ENCODE data around the gene CDK19. TPM values are rescaled to one million over a fixed set of nuclear protein-coding genes. Genes with fewer than 3 reads are reported as not detected.

The CDK19 gene
- polyA plus RNA-seq, 1 of the 3 experiments (the other 2 are of a cell fraction), result 6.5 TPM

DNA sequence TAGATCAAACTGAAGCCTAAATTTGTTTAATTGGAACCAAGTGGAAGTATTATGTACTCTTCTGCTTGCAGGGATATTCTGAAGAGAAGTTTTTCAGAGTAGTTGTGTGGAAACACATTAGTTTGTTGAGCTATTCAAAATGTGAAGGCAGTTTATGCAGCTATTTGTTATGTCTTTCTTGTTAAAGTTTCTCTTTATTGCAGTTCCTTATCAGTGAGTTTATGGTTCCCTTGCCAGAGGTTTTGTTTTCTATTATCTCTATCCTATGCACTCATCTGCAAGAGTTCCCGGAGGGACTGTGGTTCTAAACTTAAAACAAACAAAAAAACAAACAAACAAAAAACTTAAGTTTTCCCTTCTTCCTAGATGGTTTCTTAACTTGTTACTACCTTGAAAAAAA lies 195.2 kb downstream of the CDK19 start:
- Histone ChIP-seq H3K4me2 (no peak overlapping the region), H3K36me3 (replicated peaks in 1 of 2; ENCODE audit: control insufficient read depth in 1 of 2, insufficient read depth in 2 of 2, low read length in 1 of 2) (peaks cover 32 to 35% of the 10 kb centered on the region in 2 experiments), H3K27me3 (ENCODE audit: insufficient read depth) (no peaks in the 10 kb centered on the region), H4K20me1 (ENCODE audit: insufficient read depth) (no peaks in the 10 kb centered on the region), H3K27ac (ENCODE audit: low read depth in 2 of 2, low read length in 1 of 2) (no peak overlapping the region), H3K9me2 (no peaks in the 10 kb centered on the region), H3K9ac (no peak overlapping the region), H3K9me3 (no peaks in the 10 kb centered on the region), H3K4me3 (ENCODE audit: low read depth in 2 of 2, low read length in 1 of 2) (no peak overlapping the region), H2AFZ (ENCODE audit: low read depth) (no peak overlapping the region), H3F3A (replicated peaks; ENCODE audit: insufficient read depth) (no peaks in the 10 kb centered on the region), H3K79me2 (ENCODE audit: insufficient read depth) (no peaks in the 10 kb centered on the region), H3K4me1 (ENCODE audit: control insufficient read depth in 1 of 2, insufficient read depth in 2 of 2, low read depth in 1 of 2, low read length in 1 of 2) (peaks cover 0 to 4% of the 10 kb centered on the region in 2 experiments; a peak in 2 of 4 replicates)
- no peak for DNase-seq
- no peak for TF ChIP-seq RFX5 (IDR thresholded peaks at IDR 0.05; ENCODE audit: low read length)
- 95% methylated on average over 1 of the region's 1 CpG for WGBS (ENCODE audit: low lambda C conversion rate)
- ChIA-PET CTCF (interaction anchor here (1.1 to 2.0 kb wide), 4 partner anchors 11 to 590 kb away, joined by 3 to 8 read pairs (median 5); no protein-coding TSS in a partner anchor), POLR2A (no interaction called here)

DNA sequence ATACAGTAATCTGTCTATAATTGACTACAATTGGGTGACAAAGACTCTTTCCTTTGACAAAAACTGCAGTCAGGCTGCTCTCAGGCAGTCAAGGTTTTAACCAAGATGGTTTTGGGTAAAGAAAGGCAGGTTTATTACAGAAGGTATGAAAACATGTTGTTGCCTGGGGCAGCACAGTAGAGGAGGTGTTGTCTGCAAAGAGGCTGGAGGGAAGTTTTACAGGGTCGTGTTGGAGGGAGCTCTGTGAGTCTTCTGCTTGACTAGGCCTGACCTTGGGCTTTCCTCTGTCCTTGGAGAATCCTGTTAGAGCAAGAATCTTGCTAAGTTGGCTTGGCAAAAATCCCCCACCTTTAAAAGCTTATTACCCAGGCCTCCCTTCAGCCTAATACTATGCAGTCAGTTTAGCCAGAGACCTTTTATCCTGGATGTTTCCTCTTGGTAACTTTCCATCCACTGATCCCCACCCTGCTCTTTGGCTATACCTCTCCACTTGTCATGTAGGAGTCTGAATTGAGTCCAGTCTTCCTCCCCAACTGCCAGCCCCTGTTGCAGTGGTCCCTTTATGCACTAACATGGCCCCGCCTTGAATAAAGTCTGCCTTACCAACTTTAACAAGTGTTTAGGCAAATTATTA lies 195.9 kb downstream of the CDK19 start:
- ChIA-PET CTCF (interaction anchor here (0.6 to 2.0 kb wide), 8 partner anchors 11 to 591 kb away, joined by 3 to 8 read pairs (median 4); no protein-coding TSS in a partner anchor), POLR2A (interaction anchor here (0.6 kb wide), 1 partner anchor 256 kb away, joined by 3 read pairs; no protein-coding TSS in a partner anchor)
- Histone ChIP-seq H3K9me2 (no peaks in the 10 kb centered on the region), H4K20me1 (ENCODE audit: insufficient read depth) (no peaks in the 10 kb centered on the region), H3K27ac (ENCODE audit: low read depth in 2 of 2, low read length in 1 of 2) (no peak overlapping the region), H3K4me2 (no peak overlapping the region), H3F3A (replicated peaks; ENCODE audit: insufficient read depth) (no peaks in the 10 kb centered on the region), H3K4me1 (ENCODE audit: control insufficient read depth in 1 of 2, insufficient read depth in 2 of 2, low read depth in 1 of 2, low read length in 1 of 2) (peaks cover 0 to 4% of the 10 kb centered on the region in 2 experiments; a peak in 2 of 4 replicates), H3K79me2 (ENCODE audit: insufficient read depth) (no peaks in the 10 kb centered on the region), H3K36me3 (replicated peaks in 1 of 2; ENCODE audit: control insufficient read depth in 1 of 2, insufficient read depth in 2 of 2, low read length in 1 of 2) (peaks cover 35 to 37% of the 10 kb centered on the region in 2 experiments), H3K9ac (no peak overlapping the region), H3K27me3 (ENCODE audit: insufficient read depth) (no peaks in the 10 kb centered on the region), H2AFZ (ENCODE audit: low read depth) (no peak overlapping the region), H3K9me3 (no peaks in the 10 kb centered on the region), H3K4me3 (ENCODE audit: low read depth in 2 of 2, low read length in 1 of 2) (no peak overlapping the region)
- WGBS (ENCODE audit: low lambda C conversion rate), result 79% methylated on average over 2 of the region's 2 CpGs
- no peak for DNase-seq
- TF ChIP-seq, protein P1, sequence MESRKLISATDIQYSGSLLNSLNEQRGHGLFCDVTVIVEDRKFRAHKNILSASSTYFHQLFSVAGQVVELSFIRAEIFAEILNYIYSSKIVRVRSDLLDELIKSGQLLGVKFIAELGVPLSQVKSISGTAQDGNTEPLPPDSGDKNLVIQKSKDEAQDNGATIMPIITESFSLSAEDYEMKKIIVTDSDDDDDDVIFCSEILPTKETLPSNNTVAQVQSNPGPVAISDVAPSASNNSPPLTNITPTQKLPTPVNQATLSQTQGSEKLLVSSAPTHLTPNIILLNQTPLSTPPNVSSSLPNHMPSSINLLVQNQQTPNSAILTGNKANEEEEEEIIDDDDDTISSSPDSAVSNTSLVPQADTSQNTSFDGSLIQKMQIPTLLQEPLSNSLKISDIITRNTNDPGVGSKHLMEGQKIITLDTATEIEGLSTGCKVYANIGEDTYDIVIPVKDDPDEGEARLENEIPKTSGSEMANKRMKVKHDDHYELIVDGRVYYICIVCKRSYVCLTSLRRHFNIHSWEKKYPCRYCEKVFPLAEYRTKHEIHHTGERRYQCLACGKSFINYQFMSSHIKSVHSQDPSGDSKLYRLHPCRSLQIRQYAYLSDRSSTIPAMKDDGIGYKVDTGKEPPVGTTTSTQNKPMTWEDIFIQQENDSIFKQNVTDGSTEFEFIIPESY (IDR thresholded peaks at IDR 0.05; ENCODE audit: borderline replicate concordance, low read depth), result no peak
- TF ChIP-seq RXRA (IDR thresholded peaks at IDR 0.05; ENCODE audit: borderline replicate concordance, low read depth) (no peak), GATA2 (CRISPR knock-in tag; IDR thresholded peaks at IDR 0.05) (no peak), MEF2A (IDR thresholded peaks at IDR 0.05; ENCODE audit: borderline replicate concordance, low read depth) (no peak), TEAD4 (IDR thresholded peaks at IDR 0.05; ENCODE audit: borderline replicate concordance, insufficient read depth) (no peak), POLR2AphosphoS5 (IDR thresholded peaks at IDR 0.05; ENCODE audit: low read depth, low read length) (no peak), EP300 (IDR thresholded peaks at IDR 0.05; ENCODE audit: borderline replicate concordance in 1 of 2, low read depth in 1 of 2, low read length in 1 of 2) (no peak), RAD21 (IDR thresholded peaks at IDR 0.05; ENCODE audit: low read length) (no peak), CHD2 (IDR thresholded peaks at IDR 0.05; ENCODE audit: low read length, partially characterized antibody) (no peak), TCF12 (IDR thresholded peaks at IDR 0.05) (no peak), YY1 (IDR thresholded peaks at IDR 0.05; ENCODE audit: low read depth) (no peak), FOXM1 (IDR thresholded peaks at IDR 0.05; ENCODE audit: low read depth) (no peak), SIN3A (IDR thresholded peaks at IDR 0.05; ENCODE audit: borderline replicate concordance, low read depth, low read length) (no peak), EZH2phosphoT487 (IDR thresholded peaks at IDR 0.05; ENCODE audit: borderline replicate concordance, low read depth) (no peak), NRF1 (IDR thresholded peaks at IDR 0.05; ENCODE audit: low read depth, low read length) (no peak)
- TF ChIP-seq, protein P2, sequence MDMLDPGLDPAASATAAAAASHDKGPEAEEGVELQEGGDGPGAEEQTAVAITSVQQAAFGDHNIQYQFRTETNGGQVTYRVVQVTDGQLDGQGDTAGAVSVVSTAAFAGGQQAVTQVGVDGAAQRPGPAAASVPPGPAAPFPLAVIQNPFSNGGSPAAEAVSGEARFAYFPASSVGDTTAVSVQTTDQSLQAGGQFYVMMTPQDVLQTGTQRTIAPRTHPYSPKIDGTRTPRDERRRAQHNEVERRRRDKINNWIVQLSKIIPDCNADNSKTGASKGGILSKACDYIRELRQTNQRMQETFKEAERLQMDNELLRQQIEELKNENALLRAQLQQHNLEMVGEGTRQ (IDR thresholded peaks at IDR 0.05; ENCODE audit: borderline replicate concordance, low read depth, low read length), result no peak
- TF ChIP-seq, protein P3, sequence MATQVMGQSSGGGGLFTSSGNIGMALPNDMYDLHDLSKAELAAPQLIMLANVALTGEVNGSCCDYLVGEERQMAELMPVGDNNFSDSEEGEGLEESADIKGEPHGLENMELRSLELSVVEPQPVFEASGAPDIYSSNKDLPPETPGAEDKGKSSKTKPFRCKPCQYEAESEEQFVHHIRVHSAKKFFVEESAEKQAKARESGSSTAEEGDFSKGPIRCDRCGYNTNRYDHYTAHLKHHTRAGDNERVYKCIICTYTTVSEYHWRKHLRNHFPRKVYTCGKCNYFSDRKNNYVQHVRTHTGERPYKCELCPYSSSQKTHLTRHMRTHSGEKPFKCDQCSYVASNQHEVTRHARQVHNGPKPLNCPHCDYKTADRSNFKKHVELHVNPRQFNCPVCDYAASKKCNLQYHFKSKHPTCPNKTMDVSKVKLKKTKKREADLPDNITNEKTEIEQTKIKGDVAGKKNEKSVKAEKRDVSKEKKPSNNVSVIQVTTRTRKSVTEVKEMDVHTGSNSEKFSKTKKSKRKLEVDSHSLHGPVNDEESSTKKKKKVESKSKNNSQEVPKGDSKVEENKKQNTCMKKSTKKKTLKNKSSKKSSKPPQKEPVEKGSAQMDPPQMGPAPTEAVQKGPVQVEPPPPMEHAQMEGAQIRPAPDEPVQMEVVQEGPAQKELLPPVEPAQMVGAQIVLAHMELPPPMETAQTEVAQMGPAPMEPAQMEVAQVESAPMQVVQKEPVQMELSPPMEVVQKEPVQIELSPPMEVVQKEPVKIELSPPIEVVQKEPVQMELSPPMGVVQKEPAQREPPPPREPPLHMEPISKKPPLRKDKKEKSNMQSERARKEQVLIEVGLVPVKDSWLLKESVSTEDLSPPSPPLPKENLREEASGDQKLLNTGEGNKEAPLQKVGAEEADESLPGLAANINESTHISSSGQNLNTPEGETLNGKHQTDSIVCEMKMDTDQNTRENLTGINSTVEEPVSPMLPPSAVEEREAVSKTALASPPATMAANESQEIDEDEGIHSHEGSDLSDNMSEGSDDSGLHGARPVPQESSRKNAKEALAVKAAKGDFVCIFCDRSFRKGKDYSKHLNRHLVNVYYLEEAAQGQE (IDR thresholded peaks at IDR 0.05; ENCODE audit: low read depth, low read length), result no peak
- TF ChIP-seq, protein P4, sequence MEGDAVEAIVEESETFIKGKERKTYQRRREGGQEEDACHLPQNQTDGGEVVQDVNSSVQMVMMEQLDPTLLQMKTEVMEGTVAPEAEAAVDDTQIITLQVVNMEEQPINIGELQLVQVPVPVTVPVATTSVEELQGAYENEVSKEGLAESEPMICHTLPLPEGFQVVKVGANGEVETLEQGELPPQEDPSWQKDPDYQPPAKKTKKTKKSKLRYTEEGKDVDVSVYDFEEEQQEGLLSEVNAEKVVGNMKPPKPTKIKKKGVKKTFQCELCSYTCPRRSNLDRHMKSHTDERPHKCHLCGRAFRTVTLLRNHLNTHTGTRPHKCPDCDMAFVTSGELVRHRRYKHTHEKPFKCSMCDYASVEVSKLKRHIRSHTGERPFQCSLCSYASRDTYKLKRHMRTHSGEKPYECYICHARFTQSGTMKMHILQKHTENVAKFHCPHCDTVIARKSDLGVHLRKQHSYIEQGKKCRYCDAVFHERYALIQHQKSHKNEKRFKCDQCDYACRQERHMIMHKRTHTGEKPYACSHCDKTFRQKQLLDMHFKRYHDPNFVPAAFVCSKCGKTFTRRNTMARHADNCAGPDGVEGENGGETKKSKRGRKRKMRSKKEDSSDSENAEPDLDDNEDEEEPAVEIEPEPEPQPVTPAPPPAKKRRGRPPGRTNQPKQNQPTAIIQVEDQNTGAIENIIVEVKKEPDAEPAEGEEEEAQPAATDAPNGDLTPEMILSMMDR (IDR thresholded peaks at IDR 0.05), result no peak

All from SK-N-SH (cell line).